WERI-Rb-1 (cell line): ENCODE data around the gene POPDC3.

Experiments
- DNase-seq: peaks from one replicate; pipeline ENCODE4 v3.0.0-alpha.2; 2020
- H3K27ac ChIP-seq: fragments of 250-450 bp; sonication (Bioruptor Pico); 2 replicates; pipeline ENCODE4 v1.5.1; 2020; ENCODE audit warnings: mild to moderate bottlenecking, moderate library complexity
- H3K27me3 ChIP-seq: fragments of 250-450 bp; sonication (Bioruptor Pico); 2 replicates; pipeline ENCODE4 v1.5.1; 2021; ENCODE audit warnings: mild to moderate bottlenecking, low read depth, moderate library complexity; ENCODE audit not compliant: insufficient read depth, severe bottlenecking
- H3K36me3 ChIP-seq: fragments of 250-450 bp; sonication (Bioruptor Pico); 2 replicates; pipeline ENCODE4 v1.5.1; 2020; ENCODE audit warnings: mild to moderate bottlenecking, moderate library complexity
- H3K4me3 ChIP-seq: 2 replicates; pipeline ENCODE4 v1.5.1; 2011; ENCODE audit warnings: low read depth, mild to moderate bottlenecking, control low read depth, low read length
- H3K9me3 ChIP-seq: fragments of 250-450 bp; sonication (Bioruptor Pico); 2 replicates; pipeline ENCODE4 v1.5.1; 2021; ENCODE audit warnings: mild to moderate bottlenecking, moderate library complexity; ENCODE audit not compliant: severe bottlenecking
- TF ChIP-seq, protein P1 (sequence below): IDR thresholded peaks from 2 replicates; pipeline ENCODE4 v1.5.1; 2011; ENCODE audit warnings: low read depth, mild to moderate bottlenecking, control low read depth, inconsistent platforms, low read length

POPDC3 gene

DNA sequence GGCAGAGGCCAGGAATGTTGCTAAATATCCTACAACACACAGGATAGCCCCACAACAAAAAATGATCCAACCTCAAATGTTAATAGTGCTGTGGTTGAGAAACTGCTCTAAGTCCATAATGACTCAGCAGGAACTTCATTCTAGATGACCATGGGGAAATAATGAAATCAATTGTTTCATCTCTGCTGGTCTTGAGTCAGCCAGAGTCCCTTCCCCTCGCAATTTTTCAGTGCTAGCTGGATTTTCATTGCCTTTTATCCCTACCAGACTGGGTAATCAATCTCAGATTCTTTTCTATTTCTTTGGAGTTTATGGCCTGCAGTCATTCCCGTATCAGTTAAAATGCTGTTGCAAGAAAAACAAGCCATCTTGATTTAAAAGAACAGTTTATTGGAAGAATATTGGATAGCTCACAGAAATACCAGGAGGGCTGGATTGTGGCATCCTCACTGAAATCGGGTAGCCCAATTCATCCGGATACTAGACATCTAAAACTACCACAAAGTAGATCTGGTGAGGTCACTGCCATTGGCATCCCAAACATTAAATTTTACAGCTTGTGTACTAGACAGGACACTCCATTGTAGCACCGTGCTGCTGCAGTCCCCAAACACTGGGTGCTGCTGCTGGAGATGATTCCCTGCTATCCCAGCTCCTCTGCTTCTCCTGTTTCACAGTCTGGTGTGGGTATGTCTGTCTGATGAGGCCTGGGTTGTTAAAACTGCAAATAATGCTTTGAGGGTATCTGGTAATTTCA, 30.3 kb upstream of the POPDC3 start:
- DNase-seq = no peak
- Histone ChIP-seq H3K36me3 (no peaks in the 10 kb centered on the region), H3K9me3 (no peaks in the 10 kb centered on the region), H3K4me3 (no peak overlapping the region), H3K27me3 (no peaks in the 10 kb centered on the region), H3K27ac (no peak overlapping the region)
- TF ChIP-seq, protein P1, sequence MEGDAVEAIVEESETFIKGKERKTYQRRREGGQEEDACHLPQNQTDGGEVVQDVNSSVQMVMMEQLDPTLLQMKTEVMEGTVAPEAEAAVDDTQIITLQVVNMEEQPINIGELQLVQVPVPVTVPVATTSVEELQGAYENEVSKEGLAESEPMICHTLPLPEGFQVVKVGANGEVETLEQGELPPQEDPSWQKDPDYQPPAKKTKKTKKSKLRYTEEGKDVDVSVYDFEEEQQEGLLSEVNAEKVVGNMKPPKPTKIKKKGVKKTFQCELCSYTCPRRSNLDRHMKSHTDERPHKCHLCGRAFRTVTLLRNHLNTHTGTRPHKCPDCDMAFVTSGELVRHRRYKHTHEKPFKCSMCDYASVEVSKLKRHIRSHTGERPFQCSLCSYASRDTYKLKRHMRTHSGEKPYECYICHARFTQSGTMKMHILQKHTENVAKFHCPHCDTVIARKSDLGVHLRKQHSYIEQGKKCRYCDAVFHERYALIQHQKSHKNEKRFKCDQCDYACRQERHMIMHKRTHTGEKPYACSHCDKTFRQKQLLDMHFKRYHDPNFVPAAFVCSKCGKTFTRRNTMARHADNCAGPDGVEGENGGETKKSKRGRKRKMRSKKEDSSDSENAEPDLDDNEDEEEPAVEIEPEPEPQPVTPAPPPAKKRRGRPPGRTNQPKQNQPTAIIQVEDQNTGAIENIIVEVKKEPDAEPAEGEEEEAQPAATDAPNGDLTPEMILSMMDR = no peak

DNA sequence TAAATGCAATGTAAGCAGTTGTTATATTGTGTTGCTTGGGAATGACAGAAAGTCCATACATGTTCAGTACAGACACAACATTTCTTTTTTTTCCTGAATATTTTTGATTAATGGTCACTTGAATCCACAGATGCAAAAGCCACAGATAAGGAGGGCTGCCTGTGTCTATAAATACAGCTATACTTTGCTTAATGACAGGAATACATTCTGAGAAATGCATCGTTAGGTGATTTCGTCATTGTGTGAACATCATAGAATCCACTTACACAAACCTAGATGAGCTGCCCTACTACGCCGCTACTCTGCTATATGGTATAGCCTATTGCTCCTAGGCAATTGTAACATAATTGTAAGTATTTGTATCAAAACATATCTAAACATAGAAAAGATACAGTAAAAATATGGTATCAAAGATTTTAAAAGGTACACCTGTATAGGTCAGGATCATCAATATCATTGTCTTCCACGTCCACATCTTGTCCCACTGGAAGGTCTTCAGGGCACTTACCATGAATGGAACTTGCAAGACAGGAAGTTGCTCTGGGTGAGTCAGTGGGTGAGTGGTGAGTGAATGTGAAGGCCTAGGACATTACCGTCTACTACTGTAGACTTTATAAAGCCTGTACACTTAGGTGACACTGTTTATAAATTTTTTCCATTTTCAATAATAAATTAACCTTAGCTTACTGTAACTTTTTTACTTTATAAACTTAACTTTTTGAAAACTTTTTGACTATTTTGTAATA, 27.9 kb upstream of the POPDC3 start:
- DNase-seq = no peak
- TF ChIP-seq, protein P1 = no peak
- Histone ChIP-seq H3K36me3 (no peaks in the 10 kb centered on the region), H3K27me3 (no peaks in the 10 kb centered on the region), H3K9me3 (no peaks in the 10 kb centered on the region), H3K4me3 (no peak overlapping the region), H3K27ac (no peak overlapping the region)

DNA sequence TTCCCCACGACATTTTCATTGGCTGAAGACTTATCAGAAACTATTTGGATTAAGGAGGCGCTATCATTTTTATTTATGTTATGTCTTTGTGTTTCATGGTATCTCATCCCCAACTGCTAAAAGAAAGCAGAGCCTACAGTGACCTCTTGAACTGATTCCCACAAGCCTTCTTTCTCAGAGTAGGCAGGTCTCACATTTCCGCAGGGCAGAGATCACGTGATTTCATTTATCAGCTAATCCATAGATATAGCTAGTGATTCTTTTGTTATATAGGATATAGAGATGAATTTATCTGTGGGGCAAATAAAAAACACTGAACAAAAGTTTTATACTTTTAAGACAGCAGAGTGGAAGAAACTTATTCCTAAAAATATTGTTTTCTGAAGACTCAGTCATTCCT, 25.0 kb upstream of the POPDC3 start:
- Histone ChIP-seq H3K27ac (no peak overlapping the region), H3K36me3 (no peaks in the 10 kb centered on the region), H3K4me3 (no peak overlapping the region), H3K9me3 (no peaks in the 10 kb centered on the region), H3K27me3 (no peaks in the 10 kb centered on the region)
- DNase-seq = no peak
- TF ChIP-seq, protein P1 = no peak

DNA sequence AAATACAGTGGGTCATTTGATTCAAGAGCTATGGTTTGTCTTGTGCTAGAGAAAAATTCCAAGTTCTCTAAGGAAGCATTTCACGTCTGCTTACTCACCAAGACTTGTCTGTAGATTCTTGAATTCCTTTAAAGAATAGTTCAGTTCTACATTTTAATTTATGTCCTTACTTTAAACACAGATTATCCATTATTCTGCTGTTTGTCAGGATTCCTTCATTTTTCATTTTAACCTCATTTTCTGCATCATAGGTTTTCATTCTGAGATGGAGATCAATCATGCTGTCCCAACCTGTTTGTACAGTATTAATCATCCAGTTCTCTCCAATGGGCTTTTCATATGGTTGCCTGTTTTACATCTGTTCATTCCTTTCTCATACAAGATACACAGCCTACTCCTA, 24.5 kb upstream of the POPDC3 start:
- DNase-seq = no peak
- Histone ChIP-seq H3K9me3 (no peaks in the 10 kb centered on the region), H3K4me3 (no peak overlapping the region), H3K36me3 (no peaks in the 10 kb centered on the region), H3K27ac (no peak overlapping the region), H3K27me3 (no peaks in the 10 kb centered on the region)
- TF ChIP-seq, protein P1 = no peak

DNA sequence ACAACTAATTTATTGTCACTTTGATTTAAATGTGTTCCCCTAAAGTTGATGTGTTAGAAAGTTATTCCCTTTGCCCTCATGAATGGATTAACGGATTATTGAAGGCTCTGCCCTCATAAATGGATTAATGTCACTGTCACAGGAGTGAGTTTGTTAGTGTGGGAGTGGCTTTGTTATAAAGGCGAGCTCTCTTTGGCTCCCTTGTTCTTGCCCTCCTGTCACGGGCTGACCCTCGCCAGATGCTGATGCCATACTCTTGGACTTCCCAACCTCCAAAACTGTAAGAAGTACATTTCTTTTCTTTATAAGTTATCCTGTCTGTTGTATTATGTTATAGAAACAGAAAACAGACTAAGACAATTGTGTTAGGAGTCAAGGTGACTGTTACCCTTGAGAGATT, 22.7 kb upstream of the POPDC3 start:
- H3K9me3 ChIP-seq = no peaks in the 10 kb centered on the region
- no peak overlapping the region for H3K27ac ChIP-seq
- DNase-seq = peak; percentile 33
- H3K27me3 ChIP-seq = no peaks in the 10 kb centered on the region
- TF ChIP-seq, protein P1 = no peak
- H3K4me3 ChIP-seq = no peak overlapping the region
- H3K36me3 ChIP-seq = no peaks in the 10 kb centered on the region
